ENCODE data around the gene PCBP4.
"Not testable (repeated sequence)": the region's sequence is repeated elsewhere in the genome, so short reads cannot be mapped to it uniquely, and the experiment has no call there.

PCBP4 gene

GRCh38 chr3:51994530-51994929 is 27.3 kb upstream of the PCBP4 start:
- no peak for DNase-seq (ENCODE audit: low spot score)

DNA sequence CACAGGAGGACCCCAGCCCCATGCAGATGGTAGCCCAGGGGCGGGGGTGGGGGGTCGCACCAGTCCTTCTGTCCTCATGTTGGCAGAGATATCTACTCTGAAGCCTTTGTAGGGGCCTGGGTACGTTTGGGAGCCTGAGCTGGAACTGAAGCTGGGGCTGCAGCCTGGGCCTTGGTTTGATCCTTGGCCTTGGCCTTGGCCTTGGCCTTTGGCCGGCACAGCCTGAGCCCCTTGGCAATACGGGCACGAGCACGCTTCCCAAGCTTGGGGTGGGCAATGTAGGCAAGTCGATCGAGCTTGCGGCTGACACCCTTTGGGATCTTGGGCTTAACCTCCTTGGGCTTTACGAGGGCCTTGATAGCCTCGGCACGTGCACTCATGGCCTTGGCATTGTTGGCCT is 26.4 kb upstream of the PCBP4 start:
- not testable (repeated sequence) for DNase-seq (ENCODE audit: low spot score)

DNA sequence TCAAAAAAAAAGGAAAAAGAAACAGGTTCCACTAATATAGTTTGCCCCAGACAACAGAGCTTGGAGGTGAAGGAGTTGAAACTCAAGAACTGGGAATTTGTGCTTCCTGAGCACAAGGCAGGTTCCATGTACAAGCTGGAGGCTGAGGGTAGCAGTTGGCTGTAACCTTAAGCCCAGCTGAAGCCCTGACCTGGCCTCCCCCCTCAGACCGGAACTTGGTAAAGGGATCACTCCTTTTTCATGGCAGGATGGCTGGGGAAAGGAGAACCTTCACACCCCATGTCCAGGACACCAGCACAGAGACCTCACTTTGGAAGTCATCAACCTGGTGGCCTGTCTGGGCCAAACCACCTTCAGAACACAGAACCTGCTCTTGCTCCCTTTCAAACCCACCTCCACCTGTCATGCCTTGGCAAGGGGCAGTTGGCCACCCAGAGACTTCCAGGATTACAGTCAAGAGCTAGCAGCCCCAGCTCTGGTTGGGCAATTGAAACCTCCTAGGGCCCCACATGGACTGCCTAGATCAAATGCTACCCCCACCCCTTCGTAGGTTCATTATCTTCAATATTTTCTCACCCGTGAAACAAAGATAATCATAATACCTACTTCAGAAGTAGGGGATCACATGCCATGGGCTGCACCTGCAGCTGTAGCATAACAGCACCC is 24.9 kb upstream of the PCBP4 start:
- no peak for DNase-seq (ENCODE audit: low spot score)

- not testable (repeated sequence) for DNase-seq (ENCODE audit: low spot score)
Measured at GRCh38 chr3:51990501-51990971, 23.3 kb upstream of the PCBP4 start.

DNA sequence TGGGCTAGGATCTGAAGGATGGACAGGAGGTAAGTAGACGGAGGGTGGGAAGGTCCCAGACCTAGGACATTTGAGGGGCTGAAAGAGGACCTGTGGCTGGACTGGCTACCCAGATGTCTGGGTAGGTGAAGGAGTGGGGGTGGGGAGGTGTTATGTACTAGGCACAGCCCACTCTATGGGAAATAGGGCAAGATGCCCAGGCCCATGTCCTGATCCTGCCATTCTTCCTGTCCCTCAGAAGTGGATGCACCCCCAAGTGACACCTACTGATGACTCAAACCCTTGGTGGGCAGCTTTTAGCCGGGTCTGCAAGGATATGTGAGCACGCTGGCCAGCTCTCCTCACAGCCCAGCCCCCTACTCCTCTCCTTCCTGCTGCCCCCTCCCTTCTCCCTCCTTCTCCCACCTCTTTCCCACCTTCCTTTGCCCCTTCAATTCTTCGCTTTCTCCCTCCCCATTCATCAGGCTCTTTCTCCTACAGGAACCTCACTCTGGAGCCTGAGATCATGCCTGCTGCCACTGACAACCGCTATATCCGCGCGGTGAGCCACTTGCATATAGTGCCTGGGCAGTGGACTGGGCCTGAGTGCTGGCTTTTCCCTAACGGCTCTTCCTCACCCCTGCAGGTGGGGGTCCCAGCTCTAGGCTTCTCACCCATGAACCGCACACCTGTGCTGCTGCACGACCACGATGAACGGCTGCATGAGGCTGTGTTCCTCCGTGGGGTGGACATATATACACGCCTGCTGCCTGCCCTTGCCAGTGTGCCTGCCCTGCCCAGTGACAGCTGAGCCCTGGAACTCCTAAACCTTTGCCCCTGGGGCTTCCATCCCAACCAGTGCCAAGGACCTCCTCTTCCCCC is 21.3 kb upstream of the PCBP4 start:
- no peak for DNase-seq (ENCODE audit: low spot score)

GRCh38 chr3:51987568-51987967 is 20.3 kb upstream of the PCBP4 start:
- no peak for DNase-seq (ENCODE audit: low spot score)

GRCh38 chr3:51986010-51986947 is 19.0 kb upstream of the PCBP4 start:
- no peak for DNase-seq (ENCODE audit: low spot score)

- no peak for DNase-seq (ENCODE audit: low spot score)
Measured at GRCh38 chr3:51985063-51985462, 17.8 kb upstream of the PCBP4 start.

DNA sequence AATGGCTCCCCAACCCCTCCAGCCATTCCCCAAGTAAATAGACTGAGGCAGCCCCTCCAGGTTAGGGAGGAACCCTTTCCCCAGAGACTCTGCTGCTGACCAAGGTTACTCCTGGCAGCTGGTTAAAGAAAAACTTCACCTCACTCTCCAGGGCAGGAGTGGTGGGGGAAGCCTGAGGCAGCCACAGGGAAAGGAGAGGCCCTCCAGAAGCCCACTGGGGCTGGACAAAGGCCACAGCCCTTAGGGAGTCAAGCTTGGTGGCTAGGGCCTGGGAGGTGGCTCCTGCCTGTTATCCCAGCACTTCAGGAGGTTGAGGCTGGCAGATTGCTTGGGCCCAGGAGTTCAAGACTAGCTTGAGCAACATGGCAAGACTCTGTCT is 17.0 kb upstream of the PCBP4 start:
- no peak for DNase-seq (ENCODE audit: low spot score)

- DNase-seq (ENCODE audit: low spot score), result no peak
Measured at GRCh38 chr3:51983578-51984268, 16.5 kb upstream of the PCBP4 start.

GRCh38 chr3:51982838-51983577 is 15.8 kb upstream of the PCBP4 start, which contains the start of gene ACY1:
Gene ACY1, plus strand, starts transcription at chr3:51983535. Its CDS starts 530 bp downstream, at chr3:51984065.
- peak; percentile 58 for DNase-seq (ENCODE audit: low spot score)

DNA sequence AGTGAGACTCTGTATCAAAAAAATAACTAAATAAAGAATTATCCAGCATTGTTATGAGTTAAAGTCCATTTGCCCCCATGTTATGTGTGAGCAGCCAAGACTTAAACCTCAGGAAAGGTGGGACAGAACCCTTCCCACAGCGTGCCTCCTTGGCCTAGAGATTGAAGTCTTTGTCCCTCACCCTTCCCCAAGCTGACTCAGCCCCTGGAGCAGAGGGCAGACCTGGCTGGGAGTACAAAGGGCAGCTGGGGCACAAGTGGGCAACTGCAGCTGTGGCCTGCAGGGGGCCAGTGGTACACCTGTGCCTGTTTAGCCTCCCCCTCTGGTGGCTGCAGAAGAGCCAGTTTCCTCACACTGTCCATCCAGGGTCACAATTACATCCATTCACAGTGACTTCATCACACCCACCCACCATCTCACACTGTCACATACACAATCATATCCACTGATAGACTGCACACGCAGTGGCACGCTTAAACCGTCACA is 15.1 kb upstream of the PCBP4 start:
- peak; percentile 23 for DNase-seq (ENCODE audit: low spot score)

GRCh38 chr3:51980253-51980652 is 13.0 kb upstream of the PCBP4 start:
- DNase-seq (ENCODE audit: low spot score), result no peak

DNA sequence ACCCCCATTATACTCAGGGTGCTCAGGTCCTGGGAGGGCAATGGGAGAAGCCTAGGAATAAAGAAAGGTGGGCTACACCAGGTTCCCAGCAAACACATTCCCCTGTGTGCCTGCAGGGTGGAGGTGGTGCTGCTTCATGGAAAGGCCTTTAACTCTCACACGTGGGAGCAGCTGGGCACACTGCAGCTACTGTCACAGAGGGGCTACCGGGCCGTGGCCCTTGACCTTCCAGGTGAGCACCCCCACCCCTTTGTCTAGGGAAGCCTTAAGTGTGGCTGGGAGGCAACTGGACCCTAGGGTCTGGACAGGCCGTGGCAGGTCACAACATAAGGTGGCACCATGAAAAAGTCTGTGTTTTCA is 10.9 kb upstream of the PCBP4 start:
- DNase-seq (ENCODE audit: low spot score), result no peak

DNA sequence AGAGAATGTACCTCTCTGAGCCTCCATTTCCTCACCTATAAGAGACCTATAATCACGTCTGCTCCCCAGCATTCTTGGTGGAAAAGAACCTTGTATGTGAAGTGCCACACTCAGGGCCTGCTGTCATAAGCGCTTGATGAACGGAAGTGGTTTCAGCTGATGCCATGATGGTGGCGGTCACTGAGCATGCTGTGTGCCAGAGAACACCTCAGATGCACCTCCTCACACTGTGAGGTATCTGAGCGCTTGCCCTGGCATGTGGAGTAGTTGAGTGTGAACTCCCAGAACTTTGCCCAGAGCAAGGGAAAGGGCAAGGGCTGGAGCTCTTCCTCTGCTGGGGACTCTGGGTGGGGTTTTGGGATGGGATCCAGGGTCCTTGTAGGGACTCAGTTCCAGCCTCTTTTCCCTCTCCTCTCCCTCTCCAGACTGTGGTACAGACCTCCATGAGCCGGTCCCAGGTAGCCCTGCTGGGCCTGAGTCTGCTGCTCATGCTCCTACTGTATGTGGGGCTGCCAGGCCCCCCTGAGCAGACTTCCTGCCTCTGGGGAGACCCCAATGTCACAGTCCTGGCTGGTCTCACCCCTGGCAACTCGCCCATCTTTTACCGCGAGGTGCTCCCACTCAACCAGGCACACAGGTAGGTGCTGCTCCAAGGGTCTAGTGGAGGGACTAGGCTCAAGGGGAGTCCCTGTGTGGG is 10.3 kb upstream of the PCBP4 start:
- no peak for DNase-seq (ENCODE audit: low spot score)

DNA sequence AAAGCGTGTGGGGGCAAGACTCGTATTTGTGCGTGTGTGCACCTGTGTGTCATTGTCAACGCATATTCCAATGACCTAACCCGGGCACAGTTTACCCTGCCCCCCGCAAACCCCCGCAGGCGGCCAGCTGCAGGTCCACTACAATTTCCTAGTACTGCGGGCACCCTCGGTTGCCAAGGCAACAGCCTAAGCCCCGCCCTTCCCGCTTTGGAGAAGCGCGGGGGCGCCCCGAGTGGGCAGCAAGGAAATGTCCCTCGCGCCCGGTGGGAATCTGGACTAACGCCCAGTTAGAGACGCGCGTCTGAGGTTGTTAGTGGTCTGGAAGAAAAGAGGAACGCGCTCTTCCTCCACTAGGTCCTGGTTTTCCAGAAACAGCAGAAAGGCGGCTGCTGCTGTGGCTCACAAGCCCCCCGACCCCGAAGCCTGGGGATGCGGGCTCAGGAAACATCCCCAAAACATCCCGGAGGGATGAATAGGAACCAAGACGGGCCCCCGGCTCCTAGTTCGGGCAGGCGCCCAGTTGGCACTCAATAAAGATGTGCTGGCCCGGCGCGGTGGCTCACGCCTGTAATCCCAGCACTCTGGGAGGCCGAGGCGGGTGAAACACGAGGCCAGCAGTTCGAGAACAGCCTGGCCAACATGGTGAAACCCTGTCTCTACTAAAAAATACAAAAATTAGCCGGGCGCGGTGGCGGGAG is 8.7 kb upstream of the PCBP4 start:
- DNase-seq (ENCODE audit: low spot score), result peak; percentile 27

DNA sequence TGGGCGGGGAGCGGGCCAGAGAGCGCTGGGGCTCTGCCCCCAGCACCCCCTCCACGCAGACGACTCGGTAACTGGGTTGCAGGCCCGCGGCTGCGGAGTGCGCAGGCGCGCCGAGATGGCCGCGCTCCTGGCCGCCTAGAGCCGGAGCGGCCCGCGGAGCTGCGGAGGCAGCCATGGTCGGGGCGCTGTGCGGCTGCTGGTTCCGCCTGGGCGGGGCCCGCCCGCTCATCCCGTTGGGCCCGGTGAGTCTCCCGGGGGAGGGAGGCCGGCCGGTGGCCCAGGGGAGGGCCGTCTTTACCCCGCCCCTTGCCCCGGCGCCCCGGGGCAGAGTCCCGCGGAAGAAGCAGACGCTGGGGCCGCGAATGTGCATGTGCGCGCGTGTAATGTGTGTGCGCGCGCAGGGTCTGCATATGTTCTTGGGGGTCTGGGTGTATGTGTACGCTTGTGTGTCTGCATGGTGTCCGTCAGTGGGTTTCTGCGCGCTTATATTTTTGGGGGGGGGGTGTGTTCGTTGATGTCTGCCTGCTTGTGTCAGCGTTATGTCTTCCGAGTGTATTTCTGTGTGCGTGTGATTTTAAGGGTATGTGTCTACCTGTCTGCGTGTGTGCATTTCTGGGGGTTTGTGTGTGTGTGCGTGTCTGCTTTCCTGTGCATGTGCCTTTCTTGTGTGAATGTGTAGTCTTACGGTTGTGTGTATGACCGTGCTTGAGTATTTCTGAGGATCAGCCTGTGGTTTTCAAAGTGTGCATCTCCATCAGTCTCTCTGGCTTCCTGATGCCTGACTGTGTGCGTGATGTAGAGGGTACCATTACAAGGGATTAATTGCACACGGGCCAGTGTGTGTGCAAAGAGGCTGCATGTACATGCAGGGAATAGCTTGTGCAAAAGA is 8.0 kb upstream of the PCBP4 start, which contains the start of gene ABHD14A:
Gene ABHD14A (plus strand): TSS at position 102 of the 889 bp plus-strand sequence. CDS start 72 bp downstream, at position 174.
- peak; percentile 66 for DNase-seq (ENCODE audit: low spot score)

GRCh38 chr3:51974277-51974962 is 7.2 kb upstream of the PCBP4 start:
- no peak for DNase-seq (ENCODE audit: low spot score)
